ENCODE results near the gene NECTIN1.

The NECTIN1 gene

GRCh38 chr11:119640541-119640940, 88.5 kb downstream of the NECTIN1 start:
- no peak for TF ChIP-seq CTCF (IDR thresholded peaks at IDR 0.05; ENCODE audit: insufficient read depth, low read depth, low read length, missing control alignments)
- no peak for DNase-seq (ENCODE audit: low read depth)

GRCh38 chr11:119639642-119640205, 89.3 kb downstream of the NECTIN1 start:
- no peak overlapping the region for H3K4me3 ChIP-seq (ENCODE audit: low read depth, low read length)

More at GRCh38 chr11:119640541-119640940, 88.5 kb downstream of the NECTIN1 start:
- no peak overlapping the region for H3K4me3 ChIP-seq (ENCODE audit: low read depth, low read length)

GRCh38 chr11:119638851-119639250, 90.1 kb downstream of the NECTIN1 start:
- no peak for DNase-seq (ENCODE audit: low read depth)
- H3K4me3 ChIP-seq (ENCODE audit: low read depth, low read length), result no peak overlapping the region
- no peak for TF ChIP-seq CTCF (IDR thresholded peaks at IDR 0.05; ENCODE audit: insufficient read depth, low read depth, low read length, missing control alignments)

More at GRCh38 chr11:119639642-119640205, 89.3 kb downstream of the NECTIN1 start:
- no peak for DNase-seq (ENCODE audit: low read depth)
- TF ChIP-seq CTCF (IDR thresholded peaks at IDR 0.05; ENCODE audit: insufficient read depth, low read depth, low read length, missing control alignments), result no peak

GRCh38 chr11:119637481-119637880, 91.5 kb downstream of the NECTIN1 start:
- TF ChIP-seq CTCF (IDR thresholded peaks at IDR 0.05; ENCODE audit: insufficient read depth, low read depth, low read length, missing control alignments), result no peak
- no peak for DNase-seq (ENCODE audit: low read depth)
- H3K4me3 ChIP-seq (ENCODE audit: low read depth, low read length), result no peak overlapping the region

GRCh38 chr11:119635776-119636175, 93.2 kb downstream of the NECTIN1 start:
- DNase-seq (ENCODE audit: low read depth), result no peak
- no peak for TF ChIP-seq CTCF (IDR thresholded peaks at IDR 0.05; ENCODE audit: insufficient read depth, low read depth, low read length, missing control alignments)
- H3K4me3 ChIP-seq (ENCODE audit: low read depth, low read length), result no peak overlapping the region

- TF ChIP-seq CTCF (IDR thresholded peaks at IDR 0.05; ENCODE audit: insufficient read depth, low read depth, low read length, missing control alignments), result no peak
- no peak for DNase-seq (ENCODE audit: low read depth)
- H3K4me3 ChIP-seq (ENCODE audit: low read depth, low read length), result no peak overlapping the region
Measured at GRCh38 chr11:119635041-119635740, 93.8 kb downstream of the NECTIN1 start.

Measured in GM12865 (cell line).